GM23338 (cell line): ENCODE measurements around the gene LRRC3B. TPM values are rescaled to one million over a fixed set of nuclear protein-coding genes. Genes with fewer than 3 reads are reported as not detected.

Experiments
- ATAC-seq: fragments of 200-7000 bp; cut with Tn5 transposase; 3 replicates; pipeline ENCODE4 v1.9.1; 2020
- DNase-seq: peaks from one replicate; pipeline ENCODE4 v3.0.0-alpha.2; 2015; ENCODE audit warnings: low spot score
- H2AFZ ChIP-seq: fragments of 200-600 bp; sonication (generic); 2 replicates; pipeline ENCODE4 v1.8.0; 2016; ENCODE audit warnings: antibody characterized with exemption, mild to moderate bottlenecking, moderate library complexity
- H3F3A ChIP-seq: fragments of 200-600 bp; sonication (generic); replicated peaks from 2 replicates; pipeline ENCODE4 v1.8.0; 2017; ENCODE audit warnings: antibody characterized with exemption, mixed run types, low read depth
- H3K27ac ChIP-seq: fragments of 200-600 bp; sonication (generic); 2 replicates; pipeline ENCODE4 v1.6.1; 2016; ENCODE audit warnings: low read depth
- H3K27me3 ChIP-seq: fragments of 200-600 bp; sonication (generic); 2 replicates; pipeline ENCODE4 v1.8.0; 2016; ENCODE audit warnings: mild to moderate bottlenecking, mixed run types, moderate library complexity; ENCODE audit not compliant: insufficient read depth
- H3K36me3 ChIP-seq: fragments of 200-600 bp; sonication (generic); 2 replicates; pipeline ENCODE4 v1.8.0; 2016; ENCODE audit warnings: mild to moderate bottlenecking; ENCODE audit not compliant: insufficient read depth
- H3K4me1 ChIP-seq: fragments of 200-600 bp; sonication (generic); 2 replicates; pipeline ENCODE4 v1.8.0; 2016; ENCODE audit warnings: mild to moderate bottlenecking, moderate library complexity; ENCODE audit not compliant: insufficient read depth
- H3K4me2 ChIP-seq: fragments of 200-600 bp; sonication (generic); 2 replicates; pipeline ENCODE4 v1.7.1; 2017; ENCODE audit warnings: mixed run types
- H3K4me3 ChIP-seq: fragments of 200-600 bp; sonication (generic); 2 replicates; pipeline ENCODE4 v1.6.1; 2016; ENCODE audit warnings: mixed run types
- H3K79me2 ChIP-seq: fragments of 200-600 bp; sonication (generic); replicated peaks from 2 replicates; pipeline ENCODE4 v1.8.0; 2017; ENCODE audit warnings: mild to moderate bottlenecking; ENCODE audit not compliant: insufficient read depth
- H3K9me2 ChIP-seq: fragments of 200-600 bp; sonication (generic); 2 replicates; pipeline ENCODE4 v1.8.0; 2017; ENCODE audit not compliant: insufficient read depth
- H4K20me1 ChIP-seq: fragments of 200-600 bp; sonication (generic); replicated peaks from 2 replicates; pipeline ENCODE4 v1.8.0; 2017; ENCODE audit warnings: mild to moderate bottlenecking; ENCODE audit not compliant: insufficient read depth
- H3K27ac Mint-ChIP-seq: 2 replicates; pipeline ENCODE4 v1.8.0; 2020; ENCODE audit warnings: inconsistent platforms, mild to moderate bottlenecking, moderate library complexity, mixed read lengths
- H3K27me3 Mint-ChIP-seq: 3 replicates; pipeline ENCODE4 v1.8.0; 2022; ENCODE audit warnings: low read depth, mild to moderate bottlenecking, moderate library complexity, mixed read lengths, inconsistent platforms; ENCODE audit not compliant: insufficient read depth, poor library complexity
- H3K36me3 Mint-ChIP-seq: 3 replicates; pipeline ENCODE4 v1.8.0; 2021; ENCODE audit warnings: low read depth, mild to moderate bottlenecking, inconsistent platforms, moderate library complexity, mixed read lengths
- H3K4me1 Mint-ChIP-seq: 3 replicates; pipeline ENCODE4 v1.8.0; 2020; ENCODE audit warnings: mild to moderate bottlenecking, inconsistent platforms, mixed read lengths
- H3K4me3 Mint-ChIP-seq: 3 replicates; pipeline ENCODE4 v1.8.0; 2021; ENCODE audit warnings: moderate library complexity, mild to moderate bottlenecking, inconsistent platforms, mixed read lengths
- H3K9me3 Mint-ChIP-seq: 3 replicates; pipeline ENCODE4 v1.8.0; 2020; ENCODE audit warnings: moderate library complexity, mild to moderate bottlenecking, inconsistent platforms, mixed read lengths
- CREB1 ChIP-seq: fragments of 250-450 bp; sonication (Bioruptor Pico); IDR thresholded peaks from 2 replicates; pipeline ENCODE4 v1.5.0; 2020; ENCODE audit warnings: low read depth, mild to moderate bottlenecking, moderate library complexity
- EZH2 ChIP-seq: fragments of 200-600 bp; sonication (generic); IDR thresholded peaks from one replicate; pipeline ENCODE4 v1.8.0; 2017; ENCODE audit warnings: antibody characterized with exemption, mild to moderate bottlenecking, low read depth; ENCODE audit not compliant: unreplicated experiment
- EZH2phosphoT487 ChIP-seq: fragments of 200-600 bp; sonication (generic); IDR thresholded peaks from one replicate; pipeline ENCODE4 v1.8.1; 2018; ENCODE audit warnings: antibody characterized with exemption; ENCODE audit not compliant: unreplicated experiment
- JUNB ChIP-seq: IDR thresholded peaks from one replicate; pipeline ENCODE4 v1.6.1; 2016; ENCODE audit warnings: antibody characterized with exemption; ENCODE audit not compliant: unreplicated experiment
- NANOG ChIP-seq: IDR thresholded peaks from 2 replicates; pipeline ENCODE4 v1.6.1; 2016; ENCODE audit warnings: antibody characterized with exemption, borderline replicate concordance
- POLR2AphosphoS5 ChIP-seq: IDR thresholded peaks from 2 replicates; pipeline ENCODE4 v1.6.1; 2016; ENCODE audit warnings: antibody characterized with exemption, low read depth
- STAT1 ChIP-seq: IDR thresholded peaks from one replicate; pipeline ENCODE4 v1.6.1; 2016; ENCODE audit warnings: antibody characterized with exemption; ENCODE audit not compliant: unreplicated experiment
- ZNF114 ChIP-seq: fragments of 250-450 bp; sonication (Bioruptor Pico); IDR thresholded peaks from 2 replicates; pipeline ENCODE4 v1.5.0; 2020; ENCODE audit warnings: mild to moderate bottlenecking, moderate library complexity
- ZNF331 ChIP-seq: fragments of 250-450 bp; sonication (Bioruptor Pico); IDR thresholded peaks from 2 replicates; pipeline ENCODE4 v1.5.0; 2020; ENCODE audit warnings: low read depth, mild to moderate bottlenecking, moderate library complexity
- polyA plus RNA-seq: library from polyadenylated mRNA; unstranded; fragments of >200 nt; fragmentation: Nextera tagmentation; extraction: Ambion mirVana; gene quantifications from 2 replicates; pipeline ENCODE4 v1.2.1, GENCODE V29; 2016
- total RNA-seq: library from RNA; depleted of rRNA; stranded (reverse); fragments of >200 nt; shearing (Covaris generic); gene quantifications from 2 replicates; pipeline ENCODE4 v1.2.3, GENCODE V29; 2014
- TF ChIP-seq, protein P1 (sequence below): IDR thresholded peaks from one replicate; pipeline ENCODE4 v1.6.1; 2018; ENCODE audit warnings: antibody characterized with exemption; ENCODE audit not compliant: unreplicated experiment
- TF ChIP-seq, protein P2 (sequence below), 2 experiments: fragments of 200-600 bp in 1 of 2; sonication (generic) in 1 of 2; conservative IDR thresholded peaks; 2 replicates each; pipeline versions ENCODE4 v1.5.1 to v1.6.1; 2016 to 2017; ENCODE audit warnings: antibody characterized with exemption in 2 of 2, low read depth in 2 of 2, mild to moderate bottlenecking in 2 of 2, moderate library complexity in 1 of 2
- TF ChIP-seq, protein P3 (sequence below): IDR thresholded peaks from 2 replicates; pipeline ENCODE4 v1.6.1; 2016; ENCODE audit warnings: antibody characterized with exemption
- TF ChIP-seq, protein P4 (sequence below): fragments of 250-450 bp; sonication (Bioruptor Pico); IDR thresholded peaks from 2 replicates; pipeline ENCODE4 v1.5.0; 2020; ENCODE audit warnings: mild to moderate bottlenecking, moderate library complexity

LRRC3B gene
- total and polyA plus RNA-seq, 2 experiments from 2014 or later: 7.1 to 13.2 TPM

DNA sequence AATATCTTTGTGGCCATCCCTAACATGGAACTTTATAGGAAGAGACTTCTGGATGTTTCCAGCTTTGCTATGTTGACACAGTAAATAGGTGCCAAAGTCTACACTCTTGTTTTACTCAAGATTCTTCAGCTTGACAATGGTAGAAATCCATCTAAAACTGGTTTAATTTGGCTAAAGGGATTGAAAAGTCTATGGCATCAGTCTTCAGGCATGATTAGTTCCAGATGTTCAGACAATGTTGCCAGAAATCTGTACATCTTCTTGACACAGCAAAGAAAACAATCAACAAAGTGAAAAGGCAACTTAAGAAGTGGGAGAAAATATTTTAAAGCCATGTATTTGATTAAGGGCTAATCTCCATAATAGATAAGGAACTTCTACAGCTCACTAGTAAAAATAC lies 130.5 kb downstream of the LRRC3B start:
- no peak overlapping the region for H2AFZ ChIP-seq
- ATAC-seq (no peak), DNase-seq (no peak)
- no peaks in the 10 kb centered on the region for H3K4me1 ChIP-seq
- H3K4me3 ChIP-seq: no peak overlapping the region
- no peaks in the 10 kb centered on the region for H3K36me3 Mint-ChIP-seq
- no peak overlapping the region for H3K4me2 ChIP-seq
- H3K79me2 ChIP-seq: no peaks in the 10 kb centered on the region
- H3F3A ChIP-seq: no peaks in the 10 kb centered on the region
- H3K36me3 ChIP-seq: no peaks in the 10 kb centered on the region
- H4K20me1 ChIP-seq: no peaks in the 10 kb centered on the region
- H3K27me3 Mint-ChIP-seq: no peaks in the 10 kb centered on the region
- no peak overlapping the region for H3K27ac Mint-ChIP-seq
- TF ChIP-seq STAT1: no peak
- TF ChIP-seq, protein P1, sequence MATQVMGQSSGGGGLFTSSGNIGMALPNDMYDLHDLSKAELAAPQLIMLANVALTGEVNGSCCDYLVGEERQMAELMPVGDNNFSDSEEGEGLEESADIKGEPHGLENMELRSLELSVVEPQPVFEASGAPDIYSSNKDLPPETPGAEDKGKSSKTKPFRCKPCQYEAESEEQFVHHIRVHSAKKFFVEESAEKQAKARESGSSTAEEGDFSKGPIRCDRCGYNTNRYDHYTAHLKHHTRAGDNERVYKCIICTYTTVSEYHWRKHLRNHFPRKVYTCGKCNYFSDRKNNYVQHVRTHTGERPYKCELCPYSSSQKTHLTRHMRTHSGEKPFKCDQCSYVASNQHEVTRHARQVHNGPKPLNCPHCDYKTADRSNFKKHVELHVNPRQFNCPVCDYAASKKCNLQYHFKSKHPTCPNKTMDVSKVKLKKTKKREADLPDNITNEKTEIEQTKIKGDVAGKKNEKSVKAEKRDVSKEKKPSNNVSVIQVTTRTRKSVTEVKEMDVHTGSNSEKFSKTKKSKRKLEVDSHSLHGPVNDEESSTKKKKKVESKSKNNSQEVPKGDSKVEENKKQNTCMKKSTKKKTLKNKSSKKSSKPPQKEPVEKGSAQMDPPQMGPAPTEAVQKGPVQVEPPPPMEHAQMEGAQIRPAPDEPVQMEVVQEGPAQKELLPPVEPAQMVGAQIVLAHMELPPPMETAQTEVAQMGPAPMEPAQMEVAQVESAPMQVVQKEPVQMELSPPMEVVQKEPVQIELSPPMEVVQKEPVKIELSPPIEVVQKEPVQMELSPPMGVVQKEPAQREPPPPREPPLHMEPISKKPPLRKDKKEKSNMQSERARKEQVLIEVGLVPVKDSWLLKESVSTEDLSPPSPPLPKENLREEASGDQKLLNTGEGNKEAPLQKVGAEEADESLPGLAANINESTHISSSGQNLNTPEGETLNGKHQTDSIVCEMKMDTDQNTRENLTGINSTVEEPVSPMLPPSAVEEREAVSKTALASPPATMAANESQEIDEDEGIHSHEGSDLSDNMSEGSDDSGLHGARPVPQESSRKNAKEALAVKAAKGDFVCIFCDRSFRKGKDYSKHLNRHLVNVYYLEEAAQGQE: no peak
- no peak for TF ChIP-seq JUNB
- TF ChIP-seq ZNF114: no peak
- no peak for TF ChIP-seq ZNF331
- TF ChIP-seq, protein P2, sequence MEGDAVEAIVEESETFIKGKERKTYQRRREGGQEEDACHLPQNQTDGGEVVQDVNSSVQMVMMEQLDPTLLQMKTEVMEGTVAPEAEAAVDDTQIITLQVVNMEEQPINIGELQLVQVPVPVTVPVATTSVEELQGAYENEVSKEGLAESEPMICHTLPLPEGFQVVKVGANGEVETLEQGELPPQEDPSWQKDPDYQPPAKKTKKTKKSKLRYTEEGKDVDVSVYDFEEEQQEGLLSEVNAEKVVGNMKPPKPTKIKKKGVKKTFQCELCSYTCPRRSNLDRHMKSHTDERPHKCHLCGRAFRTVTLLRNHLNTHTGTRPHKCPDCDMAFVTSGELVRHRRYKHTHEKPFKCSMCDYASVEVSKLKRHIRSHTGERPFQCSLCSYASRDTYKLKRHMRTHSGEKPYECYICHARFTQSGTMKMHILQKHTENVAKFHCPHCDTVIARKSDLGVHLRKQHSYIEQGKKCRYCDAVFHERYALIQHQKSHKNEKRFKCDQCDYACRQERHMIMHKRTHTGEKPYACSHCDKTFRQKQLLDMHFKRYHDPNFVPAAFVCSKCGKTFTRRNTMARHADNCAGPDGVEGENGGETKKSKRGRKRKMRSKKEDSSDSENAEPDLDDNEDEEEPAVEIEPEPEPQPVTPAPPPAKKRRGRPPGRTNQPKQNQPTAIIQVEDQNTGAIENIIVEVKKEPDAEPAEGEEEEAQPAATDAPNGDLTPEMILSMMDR (conservative IDR thresholded peaks at IDR 0.05; ENCODE audit: low read depth in 2 of 2): no peak
- no peak for TF ChIP-seq EZH2
- TF ChIP-seq POLR2AphosphoS5: no peak
- TF ChIP-seq, protein P3, sequence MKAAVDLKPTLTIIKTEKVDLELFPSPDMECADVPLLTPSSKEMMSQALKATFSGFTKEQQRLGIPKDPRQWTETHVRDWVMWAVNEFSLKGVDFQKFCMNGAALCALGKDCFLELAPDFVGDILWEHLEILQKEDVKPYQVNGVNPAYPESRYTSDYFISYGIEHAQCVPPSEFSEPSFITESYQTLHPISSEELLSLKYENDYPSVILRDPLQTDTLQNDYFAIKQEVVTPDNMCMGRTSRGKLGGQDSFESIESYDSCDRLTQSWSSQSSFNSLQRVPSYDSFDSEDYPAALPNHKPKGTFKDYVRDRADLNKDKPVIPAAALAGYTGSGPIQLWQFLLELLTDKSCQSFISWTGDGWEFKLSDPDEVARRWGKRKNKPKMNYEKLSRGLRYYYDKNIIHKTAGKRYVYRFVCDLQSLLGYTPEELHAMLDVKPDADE: no peak
- no peak for TF ChIP-seq NANOG
- no peak for TF ChIP-seq CREB1 (CRISPR knock-in tag)
- TF ChIP-seq EZH2phosphoT487: no peak
- TF ChIP-seq, protein P4, sequence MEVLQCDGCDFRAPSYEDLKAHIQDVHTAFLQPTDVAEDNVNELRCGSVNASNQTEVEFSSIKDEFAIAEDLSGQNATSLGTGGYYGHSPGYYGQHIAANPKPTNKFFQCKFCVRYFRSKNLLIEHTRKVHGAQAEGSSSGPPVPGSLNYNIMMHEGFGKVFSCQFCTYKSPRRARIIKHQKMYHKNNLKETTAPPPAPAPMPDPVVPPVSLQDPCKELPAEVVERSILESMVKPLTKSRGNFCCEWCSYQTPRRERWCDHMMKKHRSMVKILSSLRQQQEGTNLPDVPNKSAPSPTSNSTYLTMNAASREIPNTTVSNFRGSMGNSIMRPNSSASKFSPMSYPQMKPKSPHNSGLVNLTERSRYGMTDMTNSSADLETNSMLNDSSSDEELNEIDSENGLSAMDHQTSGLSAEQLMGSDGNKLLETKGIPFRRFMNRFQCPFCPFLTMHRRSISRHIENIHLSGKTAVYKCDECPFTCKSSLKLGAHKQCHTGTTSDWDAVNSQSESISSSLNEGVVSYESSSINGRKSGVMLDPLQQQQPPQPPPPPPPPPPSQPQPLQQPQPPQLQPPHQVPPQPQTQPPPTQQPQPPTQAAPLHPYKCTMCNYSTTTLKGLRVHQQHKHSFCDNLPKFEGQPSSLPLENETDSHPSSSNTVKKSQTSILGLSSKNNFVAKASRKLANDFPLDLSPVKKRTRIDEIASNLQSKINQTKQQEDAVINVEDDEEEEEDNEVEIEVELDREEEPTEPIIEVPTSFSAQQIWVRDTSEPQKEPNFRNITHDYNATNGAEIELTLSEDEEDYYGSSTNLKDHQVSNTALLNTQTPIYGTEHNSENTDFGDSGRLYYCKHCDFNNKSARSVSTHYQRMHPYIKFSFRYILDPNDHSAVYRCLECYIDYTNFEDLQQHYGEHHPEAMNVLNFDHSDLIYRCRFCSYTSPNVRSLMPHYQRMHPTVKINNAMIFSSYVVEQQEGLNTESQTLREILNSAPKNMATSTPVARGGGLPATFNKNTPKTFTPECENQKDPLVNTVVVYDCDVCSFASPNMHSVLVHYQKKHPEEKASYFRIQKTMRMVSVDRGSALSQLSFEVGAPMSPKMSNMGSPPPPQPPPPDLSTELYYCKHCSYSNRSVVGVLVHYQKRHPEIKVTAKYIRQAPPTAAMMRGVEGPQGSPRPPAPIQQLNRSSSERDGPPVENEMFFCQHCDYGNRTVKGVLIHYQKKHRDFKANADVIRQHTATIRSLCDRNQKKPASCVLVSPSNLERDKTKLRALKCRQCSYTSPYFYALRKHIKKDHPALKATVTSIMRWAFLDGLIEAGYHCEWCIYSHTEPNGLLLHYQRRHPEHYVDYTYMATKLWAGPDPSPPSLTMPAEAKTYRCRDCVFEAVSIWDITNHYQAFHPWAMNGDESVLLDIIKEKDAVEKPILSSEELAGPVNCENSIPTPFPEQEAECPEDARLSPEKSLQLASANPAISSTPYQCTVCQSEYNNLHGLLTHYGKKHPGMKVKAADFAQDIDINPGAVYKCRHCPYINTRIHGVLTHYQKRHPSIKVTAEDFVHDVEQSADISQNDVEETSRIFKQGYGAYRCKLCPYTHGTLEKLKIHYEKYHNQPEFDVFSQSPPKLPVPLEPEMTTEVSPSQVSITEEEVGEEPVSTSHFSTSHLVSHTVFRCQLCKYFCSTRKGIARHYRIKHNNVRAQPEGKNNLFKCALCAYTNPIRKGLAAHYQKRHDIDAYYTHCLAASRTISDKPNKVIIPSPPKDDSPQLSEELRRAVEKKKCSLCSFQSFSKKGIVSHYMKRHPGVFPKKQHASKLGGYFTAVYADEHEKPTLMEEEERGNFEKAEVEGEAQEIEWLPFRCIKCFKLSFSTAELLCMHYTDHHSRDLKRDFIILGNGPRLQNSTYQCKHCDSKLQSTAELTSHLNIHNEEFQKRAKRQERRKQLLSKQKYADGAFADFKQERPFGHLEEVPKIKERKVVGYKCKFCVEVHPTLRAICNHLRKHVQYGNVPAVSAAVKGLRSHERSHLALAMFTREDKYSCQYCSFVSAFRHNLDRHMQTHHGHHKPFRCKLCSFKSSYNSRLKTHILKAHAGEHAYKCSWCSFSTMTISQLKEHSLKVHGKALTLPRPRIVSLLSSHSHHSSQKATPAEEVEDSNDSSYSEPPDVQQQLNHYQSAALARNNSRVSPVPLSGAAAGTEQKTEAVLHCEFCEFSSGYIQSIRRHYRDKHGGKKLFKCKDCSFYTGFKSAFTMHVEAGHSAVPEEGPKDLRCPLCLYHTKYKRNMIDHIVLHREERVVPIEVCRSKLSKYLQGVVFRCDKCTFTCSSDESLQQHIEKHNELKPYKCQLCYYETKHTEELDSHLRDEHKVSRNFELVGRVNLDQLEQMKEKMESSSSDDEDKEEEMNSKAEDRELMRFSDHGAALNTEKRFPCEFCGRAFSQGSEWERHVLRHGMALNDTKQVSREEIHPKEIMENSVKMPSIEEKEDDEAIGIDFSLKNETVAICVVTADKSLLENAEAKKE: no peak
- no peak overlapping the region for H3K27ac ChIP-seq
- no peaks in the 10 kb centered on the region for H3K9me2 ChIP-seq
- no peaks in the 10 kb centered on the region for H3K4me1 Mint-ChIP-seq
- peaks cover 2% of the 10 kb centered on the region; the same call in 1 of the 3 replicates for H3K9me3 Mint-ChIP-seq
- no peaks in the 10 kb centered on the region for H3K27me3 ChIP-seq
- H3K4me3 Mint-ChIP-seq: no peak overlapping the region
